GM18499 (cell line): ENCODE measurements around the gene TBKBP1.
"Not testable (repeated sequence)": the region's sequence is repeated elsewhere in the genome, so short reads cannot be mapped to it uniquely, and the experiment has no call there.

Experiments used
- ATAC-seq: cut with Tn5 transposase; IDR thresholded peaks from one replicate; pipeline ENCODE4 v1.9.1; 2021; ENCODE audit warnings: moderate number of reproducible peaks; ENCODE audit not compliant: insufficient read depth, unreplicated experiment

The TBKBP1 gene

GRCh38 chr17:47728214-47728877 is 34.4 kb downstream of the TBKBP1 start:
- ATAC-seq = no peak

GRCh38 chr17:47729476-47729875 is 35.5 kb downstream of the TBKBP1 start:
- ATAC-seq = no peak

- ATAC-seq = no peak
Measured at GRCh38 chr17:47730681-47731080, 36.7 kb downstream of the TBKBP1 start.

- ATAC-seq = no peak
Measured at GRCh38 chr17:47731396-47731795, 37.4 kb downstream of the TBKBP1 start.

- ATAC-seq = no peak
Measured at GRCh38 chr17:47732399-47733046, 38.6 kb downstream of the TBKBP1 start.

GRCh38 chr17:47733047-47733673 is 39.2 kb downstream of the TBKBP1 start, which contains the start of gene TBX21:
Gene TBX21 (plus strand): TSS chr17:47733236. CDS start chr17:47733455, 219 bp downstream.
- ATAC-seq = no peak

- ATAC-seq = no peak
Measured at GRCh38 chr17:47733674-47734410, 39.9 kb downstream of the TBKBP1 start.

- ATAC-seq = no peak
Measured at GRCh38 chr17:47735139-47735464, 41.1 kb downstream of the TBKBP1 start.

- no peak for ATAC-seq
Measured at GRCh38 chr17:47735536-47736011, 41.6 kb downstream of the TBKBP1 start.

- ATAC-seq = no peak
Measured at GRCh38 chr17:47736501-47737495, 42.8 kb downstream of the TBKBP1 start.

- no peak for ATAC-seq
Measured at GRCh38 chr17:47738178-47738577, 44.2 kb downstream of the TBKBP1 start.

- no peak for ATAC-seq
Measured at GRCh38 chr17:47739150-47739549, 45.2 kb downstream of the TBKBP1 start.

GRCh38 chr17:47739945-47740344 is 46.0 kb downstream of the TBKBP1 start:
- not testable (repeated sequence) for ATAC-seq

- ATAC-seq = no peak
Measured at GRCh38 chr17:47741109-47741792, 47.3 kb downstream of the TBKBP1 start.

- ATAC-seq = no peak
Measured at GRCh38 chr17:47741793-47742145, 47.8 kb downstream of the TBKBP1 start.

- ATAC-seq = no peak
Measured at GRCh38 chr17:47742319-47743181, 48.6 kb downstream of the TBKBP1 start.

GRCh38 chr17:47744168-47745036 is 50.4 kb downstream of the TBKBP1 start:
- no peak for ATAC-seq
